Measurements from ENCODE around the gene SLC5A8.
"Not testable (repeated sequence)": the region's sequence is repeated elsewhere in the genome, so short reads cannot be mapped to it uniquely, and the experiment has no call there.

Gene SLC5A8

GRCh38 chr12:101168001-101168400 lies 42.0 kb downstream of the SLC5A8 start:
- DNase-seq: no peak

DNA sequence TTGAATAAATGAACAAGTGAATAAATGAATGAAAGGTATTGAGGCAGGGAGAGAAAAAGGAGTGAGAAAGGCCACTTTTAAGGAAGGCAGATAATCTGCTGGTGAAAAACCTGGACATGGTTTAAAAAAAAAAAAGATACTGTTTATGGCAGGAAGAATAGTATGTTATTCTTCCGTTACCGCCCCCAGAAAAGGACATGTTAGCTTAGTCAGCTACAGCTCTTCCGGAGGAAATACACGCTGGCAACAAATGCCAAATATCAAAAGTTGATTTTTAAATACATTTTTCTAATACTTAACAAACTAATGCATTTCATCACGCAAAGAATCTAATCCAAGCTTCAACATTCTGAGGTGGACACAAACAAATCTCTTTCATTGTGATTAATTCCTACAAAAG lies 43.2 kb downstream of the SLC5A8 start:
- DNase-seq: no peak

GRCh38 chr12:101165319-101165718 lies 44.7 kb downstream of the SLC5A8 start:
- DNase-seq: no peak

- not testable (repeated sequence) for DNase-seq
Observed at GRCh38 chr12:101145777-101146431, 64.1 kb downstream of the SLC5A8 start.

- no peak for DNase-seq
Observed at GRCh38 chr12:101127521-101128219, 82.4 kb downstream of the SLC5A8 start.

- no peak for DNase-seq
Observed at GRCh38 chr12:101117842-101118241, 92.2 kb downstream of the SLC5A8 start.

DNA sequence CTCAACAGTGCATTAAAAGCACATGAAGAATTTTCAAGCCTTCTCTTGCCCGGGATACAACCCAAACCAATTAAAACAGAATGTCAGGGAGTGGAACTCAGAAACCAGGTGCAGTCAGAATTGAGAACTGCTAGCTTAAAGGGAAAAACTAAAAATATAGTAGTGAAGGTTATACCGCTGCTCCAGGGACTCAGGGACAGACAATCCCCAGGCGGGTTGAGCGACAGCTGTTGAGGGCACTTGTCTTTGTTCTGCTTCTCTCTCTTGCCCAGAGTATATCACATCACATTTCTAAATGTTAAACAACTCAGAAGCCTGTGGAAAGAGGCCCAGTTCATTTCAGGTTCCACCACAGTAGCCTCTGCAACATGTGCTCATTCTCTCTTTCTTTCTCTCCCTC lies 93.1 kb downstream of the SLC5A8 start:
- DNase-seq: no peak

DNA sequence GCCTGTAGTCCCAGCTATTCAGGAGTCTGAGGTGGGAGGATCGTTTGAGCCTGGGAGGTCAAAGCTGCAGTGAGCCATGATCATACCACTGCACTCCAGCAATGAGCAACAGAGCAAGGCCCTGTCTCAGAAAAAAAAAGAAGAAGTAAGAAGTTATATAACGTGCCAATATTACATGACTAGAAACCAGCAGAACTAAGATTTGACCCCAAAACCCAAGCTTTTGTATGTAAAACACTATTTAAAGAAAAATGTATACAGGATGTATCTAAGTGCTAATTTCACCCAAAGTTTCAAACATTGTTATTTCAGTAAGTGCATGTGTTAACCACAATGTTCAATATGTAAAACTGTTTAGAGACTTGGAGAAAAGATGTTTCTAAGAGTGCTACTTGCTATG lies 94.7 kb downstream of the SLC5A8 start:
- no peak for DNase-seq

GRCh38 chr12:101111441-101111840 lies 98.6 kb downstream of the SLC5A8 start:
- no peak for DNase-seq

DNA sequence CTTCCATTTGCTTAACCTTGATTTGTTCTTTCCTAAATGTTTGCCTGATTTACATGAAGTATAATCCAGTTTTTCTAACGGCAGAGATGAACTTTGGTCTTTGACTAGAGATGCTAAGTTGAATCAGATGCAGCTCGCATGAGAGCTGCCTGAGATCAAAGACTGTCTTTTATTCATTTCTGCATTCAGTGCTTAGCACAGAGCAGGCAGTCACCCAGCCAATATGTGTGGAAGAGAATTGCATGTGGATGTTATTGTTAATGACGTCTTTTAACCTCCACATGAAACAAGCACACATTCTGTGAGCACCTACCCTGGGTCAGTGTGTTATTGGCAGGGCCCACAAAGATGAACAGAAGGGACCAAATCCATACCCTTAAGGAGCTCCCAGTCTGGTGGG lies 99.2 kb downstream of the SLC5A8 start:
- DNase-seq: peak in 2 of 14 donors; percentile 4 to 7

- DNase-seq: no peak
Observed at GRCh38 chr12:101108130-101108529, 101.9 kb downstream of the SLC5A8 start.

DNA sequence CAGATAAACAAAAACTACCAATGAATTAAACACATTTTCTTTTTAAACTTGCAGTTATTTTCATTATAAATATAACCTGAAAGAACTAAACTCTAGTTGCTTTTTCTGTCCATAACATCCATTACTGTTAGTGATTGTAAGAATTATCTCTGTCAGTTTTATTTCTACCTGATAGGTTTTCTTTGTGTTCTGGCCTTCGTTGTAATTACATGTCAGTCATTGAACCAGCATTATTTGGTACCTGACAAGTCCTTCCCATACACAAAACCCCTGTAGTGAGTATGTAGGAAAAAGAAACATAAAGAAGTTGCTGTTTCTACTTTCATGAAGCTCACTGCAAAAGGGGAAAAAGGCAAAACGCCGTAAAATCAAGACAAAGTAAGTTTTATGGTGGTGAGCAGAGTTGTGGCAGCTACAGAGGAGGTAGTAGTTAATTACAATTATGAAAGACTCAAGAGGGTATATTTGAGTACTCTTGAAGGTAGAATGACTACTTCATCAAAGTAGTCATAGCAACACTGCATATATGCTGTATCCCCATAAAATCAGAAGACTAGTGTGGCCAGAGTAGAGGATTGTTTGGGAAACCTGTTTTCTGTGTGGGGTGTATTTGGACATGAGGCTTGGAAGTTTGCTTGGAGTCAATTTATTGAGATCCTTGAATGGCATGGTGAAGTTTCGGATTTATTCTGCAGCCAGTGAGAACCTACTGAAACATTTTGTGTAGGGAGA lies 102.8 kb downstream of the SLC5A8 start:
- DNase-seq: no peak

Measured in C1 segment of cervical spinal cord (tissue), 14 donors.